GM19452 (cell line): ENCODE results near the gene ORC5.
"Not testable (repeated sequence)": the region's sequence is repeated elsewhere in the genome, so short reads cannot be mapped to it uniquely, and the experiment has no call there.

Experiments used
- ATAC-seq: cut with Tn5 transposase; IDR thresholded peaks from one replicate; pipeline ENCODE4 v1.9.1; 2021; ENCODE audit not compliant: unreplicated experiment

The ORC5 gene

GRCh38 chr7:104207731-104208420 is at the start of gene ORC5:
TSS of gene ORC5 (minus strand) at chr7:104208013. CDS start at chr7:104207904, 109 bp downstream.
- ATAC-seq: peak; percentile 99

DNA sequence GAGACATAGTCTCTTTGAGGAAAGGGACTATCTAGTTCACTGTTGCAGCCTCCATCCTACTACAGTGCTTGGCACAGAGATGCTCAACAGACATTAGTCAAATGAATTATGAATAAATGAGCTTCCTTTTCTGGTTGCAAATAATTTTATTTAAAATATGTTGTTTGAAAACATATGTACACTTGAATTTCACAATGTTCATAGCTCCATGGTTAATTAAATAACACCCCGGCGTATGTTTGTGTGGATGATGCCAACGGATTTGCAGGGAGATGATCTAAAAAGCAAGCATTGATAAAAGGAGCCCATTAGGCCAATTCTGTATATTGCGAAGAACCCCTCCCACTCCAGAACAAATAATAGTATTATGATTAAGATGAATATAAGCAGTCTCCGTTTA is 47.8 kb upstream of the ORC5 start:
- ATAC-seq: no peak

DNA sequence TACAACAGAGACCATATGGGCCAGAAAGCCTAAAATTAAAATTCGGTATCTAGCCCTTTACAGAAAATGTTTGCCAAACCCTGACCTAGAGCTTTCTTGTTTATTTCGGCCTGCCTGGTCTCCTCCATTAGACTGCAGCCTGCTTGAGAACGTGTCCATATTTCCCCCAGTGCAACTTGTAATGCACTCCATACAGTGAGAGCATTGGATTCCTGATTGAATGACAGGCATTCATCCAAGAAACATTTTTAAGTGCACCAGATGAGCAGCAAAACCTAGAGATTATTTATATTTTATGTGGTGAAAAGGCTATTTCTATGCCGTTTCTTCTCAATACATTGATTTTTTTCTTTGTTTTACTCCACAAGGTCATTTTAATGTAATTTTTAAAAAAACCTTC is 47.4 kb upstream of the ORC5 start:
- no peak for ATAC-seq

DNA sequence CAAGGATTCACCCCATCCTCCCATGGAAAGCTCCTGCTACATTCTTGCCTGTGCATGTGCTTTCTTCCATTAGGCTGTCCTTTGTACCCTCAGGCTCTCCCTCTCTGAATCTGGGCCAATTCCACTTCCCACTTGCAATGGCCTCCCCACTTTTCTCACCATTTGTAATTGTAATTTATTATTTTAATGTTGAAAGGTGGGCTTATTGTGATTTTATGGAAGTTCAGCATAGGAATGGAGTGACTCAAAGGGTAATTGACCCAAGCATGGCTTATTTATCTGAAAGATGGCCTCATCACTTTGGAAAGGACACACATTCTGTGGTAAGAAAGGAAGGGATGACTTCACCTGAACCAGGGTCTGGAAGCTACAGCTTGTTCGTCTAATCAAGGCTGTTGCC is 46.9 kb upstream of the ORC5 start:
- ATAC-seq: no peak

DNA sequence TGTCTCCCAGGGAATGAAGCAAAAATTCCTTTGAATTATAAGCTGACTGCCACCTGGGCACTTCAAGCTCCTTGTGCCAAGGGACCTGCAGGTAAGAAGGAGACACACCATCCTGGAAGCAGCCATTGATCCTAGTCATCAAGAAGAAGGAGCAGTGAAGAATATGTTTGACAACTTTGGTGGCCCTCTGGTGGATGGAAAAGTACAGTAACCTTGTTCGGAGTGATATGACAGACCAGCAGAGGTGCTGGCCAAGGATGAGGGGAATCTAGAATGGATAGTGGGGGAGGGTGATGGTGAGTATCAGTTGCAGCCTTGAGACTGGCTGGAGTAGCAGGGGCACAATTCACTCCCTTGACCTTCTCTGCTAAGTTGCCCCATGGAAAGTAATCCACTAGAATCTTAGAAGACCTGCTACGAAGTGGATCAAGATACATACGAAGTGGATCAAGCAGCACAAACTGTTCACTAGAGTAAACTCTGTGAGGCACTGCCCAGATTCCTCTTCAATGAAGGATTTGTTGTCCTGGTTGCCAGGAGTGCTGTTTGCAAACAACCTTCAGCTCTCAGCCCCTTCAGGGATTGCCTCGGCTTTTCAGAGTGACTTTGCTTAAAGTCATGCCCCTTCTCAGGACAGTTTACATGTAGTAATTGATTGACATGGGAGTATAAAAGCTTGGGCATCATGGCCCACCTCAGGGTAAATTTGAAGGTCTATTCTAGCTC is 44.8 kb upstream of the ORC5 start:
- no peak for ATAC-seq

DNA sequence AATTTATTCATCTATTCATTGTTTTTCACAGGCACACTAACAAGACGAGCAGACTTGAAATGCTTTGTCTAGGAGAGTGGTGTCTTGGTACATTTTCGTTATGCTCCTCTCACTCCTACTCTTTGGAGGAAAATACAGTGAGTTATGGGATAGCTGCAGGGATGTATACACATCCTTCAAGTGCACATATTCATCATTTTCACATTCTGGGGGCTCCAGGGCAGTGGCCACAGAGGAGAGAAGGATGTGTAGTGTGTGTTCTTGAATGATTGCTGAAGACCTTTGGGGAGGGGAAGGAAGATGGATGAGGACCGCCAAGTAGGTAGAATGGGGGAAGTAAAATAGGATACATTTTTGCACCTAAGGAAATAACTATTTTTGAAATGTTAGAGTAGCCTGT is 34.8 kb upstream of the ORC5 start:
- no peak for ATAC-seq

- no peak for ATAC-seq
Observed at GRCh38 chr7:104241538-104242209, 33.9 kb upstream of the ORC5 start.

GRCh38 chr7:104241135-104241534 is 33.3 kb upstream of the ORC5 start:
- no peak for ATAC-seq

DNA sequence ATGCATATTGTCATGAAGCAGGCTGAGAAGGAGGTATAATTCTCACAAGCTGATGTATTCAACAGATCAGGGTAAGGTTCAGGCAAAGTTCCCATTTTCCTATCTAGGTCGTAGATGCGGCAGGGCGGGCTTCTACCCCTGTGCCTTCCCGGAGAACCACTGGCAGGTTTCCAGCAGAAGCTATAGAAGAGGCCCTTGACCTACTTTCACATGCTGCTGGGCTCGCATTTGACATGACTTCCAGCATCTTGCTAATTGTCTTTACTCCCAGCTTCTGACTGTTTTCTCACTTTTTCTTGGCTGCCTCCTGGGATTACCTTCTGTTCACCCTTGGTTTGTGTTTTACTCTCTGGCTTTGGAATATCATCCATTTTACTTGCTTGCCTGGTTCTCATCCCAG is 32.6 kb upstream of the ORC5 start:
- ATAC-seq: no peak

DNA sequence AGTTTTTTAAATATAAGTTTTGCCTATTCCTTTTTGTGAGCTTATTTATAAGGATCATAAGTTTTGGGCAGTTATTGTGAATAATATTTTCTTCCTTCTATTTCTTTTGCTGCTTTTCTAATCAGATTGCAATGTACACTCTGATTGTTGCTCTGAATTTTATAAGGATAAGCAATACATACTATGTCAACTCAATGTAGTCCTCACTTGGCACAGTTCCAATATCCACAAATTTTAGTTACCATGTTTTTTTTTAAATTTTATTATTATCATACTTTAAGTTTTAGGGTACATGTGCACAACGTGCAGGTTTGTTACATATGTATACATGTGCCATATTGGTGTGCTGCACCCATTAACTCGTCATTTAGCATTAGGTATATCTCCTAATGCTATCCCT is 27.2 kb upstream of the ORC5 start:
- ATAC-seq: not testable (repeated sequence)

DNA sequence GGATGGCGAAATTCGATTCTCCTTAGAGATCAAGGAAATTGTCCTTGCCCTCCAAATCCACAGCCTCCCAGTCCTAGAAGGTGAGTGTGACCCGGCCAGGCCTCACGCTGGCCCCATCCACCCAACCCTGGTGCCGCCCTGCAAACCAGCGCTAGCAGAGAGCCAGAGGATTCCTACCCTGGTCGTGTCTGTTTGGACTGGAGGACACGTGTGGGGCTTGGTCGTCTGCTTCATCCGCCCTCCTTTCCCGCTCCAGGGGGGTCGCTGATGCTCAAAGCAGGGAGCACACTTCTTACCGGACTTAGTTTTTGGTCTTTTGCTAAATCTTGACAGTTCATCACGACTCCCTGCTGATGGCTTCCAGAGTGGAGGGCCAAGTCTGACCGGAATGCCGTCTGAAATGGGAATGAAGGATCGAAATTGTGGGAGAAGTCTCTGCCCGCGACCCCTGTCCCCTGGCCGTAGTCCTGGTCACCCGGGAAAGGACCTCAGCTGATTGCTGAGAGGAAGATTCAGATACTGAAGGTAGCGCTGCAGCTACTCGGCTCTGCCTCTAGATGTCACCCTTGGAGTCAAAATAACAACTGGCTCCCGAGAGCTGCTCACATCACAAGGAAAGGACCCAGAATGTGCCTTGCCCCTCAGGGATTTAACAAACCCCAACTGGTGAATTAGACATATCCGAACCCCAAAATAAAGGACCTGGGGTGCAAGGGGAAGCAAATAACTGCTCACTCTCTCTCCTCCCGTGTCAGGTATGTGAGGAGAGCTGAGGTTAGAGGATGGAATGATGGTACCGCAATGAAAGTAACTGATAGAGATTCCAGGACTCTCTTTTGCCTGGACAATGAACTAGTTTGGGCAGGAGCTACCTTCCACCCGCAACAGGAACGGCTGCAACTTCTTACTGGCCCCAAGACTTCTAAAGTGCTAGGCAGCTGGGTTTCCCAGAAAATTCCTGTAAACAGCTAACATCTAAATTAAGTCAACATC is 23.5 kb upstream of the ORC5 start:
- no peak for ATAC-seq

- no peak for ATAC-seq
Observed at GRCh38 chr7:104230606-104231005, 22.8 kb upstream of the ORC5 start.

DNA sequence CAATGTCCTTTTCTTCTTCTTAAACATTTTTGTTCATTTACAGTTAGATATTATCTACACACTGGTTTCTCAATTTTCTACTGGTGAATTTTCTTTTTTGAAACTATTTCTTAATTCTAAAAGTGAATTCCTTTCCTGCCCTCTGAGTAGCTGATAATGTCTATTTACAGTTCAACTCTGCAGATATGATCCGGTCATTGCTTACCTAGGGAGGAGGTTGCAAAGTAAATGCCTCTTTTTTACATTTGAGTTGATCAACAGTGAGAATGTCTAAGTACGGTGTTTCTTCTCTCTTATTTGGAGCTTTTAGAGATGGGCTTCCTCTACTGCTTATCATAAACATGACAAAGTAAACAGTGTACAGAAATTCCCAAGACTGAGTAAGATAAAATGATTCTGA is 20.6 kb upstream of the ORC5 start:
- no peak for ATAC-seq

DNA sequence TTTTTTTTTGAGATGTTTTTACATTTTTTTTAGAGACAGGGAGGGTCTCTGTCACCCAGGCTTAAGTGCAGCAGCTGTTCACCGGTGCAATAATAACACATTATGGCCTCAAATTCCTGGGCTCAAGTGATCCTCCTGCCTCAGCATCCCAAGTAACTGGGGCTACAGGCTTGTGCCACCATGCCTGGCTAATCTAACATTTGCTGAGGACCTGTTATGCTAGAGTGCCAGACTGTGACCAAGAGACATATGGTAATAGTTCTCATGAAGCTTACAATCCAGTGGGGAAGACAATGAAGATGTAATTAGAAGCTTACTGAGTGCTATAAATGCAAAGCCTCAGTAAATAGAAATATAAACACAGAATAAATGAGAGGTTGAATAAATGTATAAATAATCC is 17.6 kb upstream of the ORC5 start:
- ATAC-seq: no peak

DNA sequence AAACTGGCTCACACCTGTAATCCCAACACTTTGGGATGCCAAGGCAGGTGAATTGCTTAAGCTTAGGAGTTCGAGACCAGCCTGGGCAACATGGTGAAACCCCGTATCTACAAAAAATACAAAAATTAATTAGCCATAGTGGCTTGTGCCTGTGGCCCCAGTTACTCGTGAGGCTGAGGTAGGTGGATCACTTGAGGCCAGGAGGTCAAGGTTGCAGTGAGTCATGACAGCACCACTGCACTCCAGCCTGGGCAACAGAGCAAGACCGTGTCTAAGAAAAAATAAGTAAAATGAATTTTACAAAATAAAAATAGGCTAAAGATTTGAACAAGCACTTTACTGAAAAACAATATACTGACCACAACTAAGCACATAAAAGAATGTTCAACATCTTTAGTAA is 9.8 kb upstream of the ORC5 start:
- ATAC-seq: no peak

DNA sequence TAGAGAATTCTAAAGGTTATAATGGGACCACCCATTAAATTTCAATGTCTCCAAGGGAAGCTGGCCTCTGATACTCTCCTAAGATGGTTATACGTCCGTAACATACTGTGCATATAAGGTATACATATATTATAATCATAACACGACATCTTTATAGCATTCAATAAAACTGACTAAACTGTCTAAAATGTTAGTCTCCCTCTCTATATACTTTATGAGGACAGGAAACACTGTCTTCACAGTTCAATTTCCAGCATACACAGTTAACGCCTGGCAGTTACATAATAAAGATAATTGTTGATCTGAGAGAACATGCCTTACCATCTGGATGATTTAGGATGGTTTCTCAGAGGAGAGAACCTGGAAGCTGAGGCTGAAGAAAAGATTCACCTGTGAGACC is 1.2 kb upstream of the ORC5 start:
- no peak for ATAC-seq

DNA sequence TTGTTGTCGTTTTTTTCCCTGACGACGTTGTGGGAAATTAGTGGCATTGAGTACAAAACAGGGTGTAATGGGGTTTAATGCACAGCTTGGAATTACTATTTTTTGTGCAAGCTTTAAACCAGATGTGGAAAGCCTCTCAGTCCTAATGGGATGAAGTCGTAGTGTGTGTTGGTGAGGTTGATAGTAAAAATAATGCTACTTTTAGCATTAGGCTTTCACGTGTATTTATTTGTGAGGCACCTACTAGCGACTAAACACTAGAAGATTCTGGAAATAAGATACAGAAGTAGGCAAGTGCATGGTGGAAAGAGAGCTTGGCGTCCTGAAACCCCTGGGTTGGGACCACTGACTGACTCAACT is 588 bp upstream of the ORC5 start:
- no peak for ATAC-seq

DNA sequence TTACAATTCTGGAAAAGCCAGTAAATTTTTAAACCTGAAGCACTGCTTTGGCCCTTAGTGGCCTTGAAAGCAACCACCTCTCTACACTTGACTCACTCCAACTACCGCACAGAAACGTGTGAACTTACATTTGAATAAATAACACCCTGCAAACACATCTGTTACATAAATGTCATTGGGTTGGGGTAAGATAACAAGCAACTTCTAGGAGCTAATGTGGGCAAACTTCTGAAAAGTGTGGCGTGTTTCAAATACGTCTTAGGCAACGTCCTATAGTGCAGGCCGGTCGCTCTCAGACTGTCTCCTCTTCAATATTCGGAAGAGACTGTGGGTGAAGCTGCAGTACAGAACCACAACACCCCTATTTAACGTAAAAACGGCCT is 474 bp downstream of the ORC5 start:
- ATAC-seq: peak; percentile 38

GRCh38 chr7:104206841-104207240 is 972 bp downstream of the ORC5 start:
- ATAC-seq: no peak

DNA sequence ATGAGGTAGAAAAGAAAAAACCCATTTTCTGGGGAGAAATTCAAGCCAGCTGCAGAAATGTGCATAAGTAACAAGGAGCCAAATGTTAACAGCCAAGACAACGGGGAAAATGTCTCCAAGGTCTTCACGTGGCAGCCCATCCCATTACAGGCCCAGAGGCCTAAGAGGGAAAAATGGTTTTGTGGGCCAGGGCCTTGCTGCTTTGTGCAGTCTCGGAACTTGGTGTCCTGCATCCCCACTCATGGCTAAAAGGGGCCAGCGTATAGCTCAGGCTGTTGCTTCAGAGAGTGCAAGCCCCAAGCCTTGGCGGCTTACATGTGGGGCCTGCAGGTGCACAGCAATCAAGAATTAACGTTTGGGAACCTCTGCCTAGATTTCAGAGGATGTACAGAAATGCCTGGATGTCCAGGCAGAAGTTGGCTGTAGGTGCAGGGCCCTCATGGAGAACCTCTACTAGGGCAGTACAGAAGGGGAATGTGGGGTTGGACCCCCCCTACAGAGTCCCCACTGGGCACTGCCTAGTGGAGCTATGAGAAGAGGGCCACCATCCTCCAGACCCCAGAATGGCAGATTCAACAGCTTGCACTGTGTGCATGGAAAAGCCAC is 9.0 kb downstream of the ORC5 start:
- no peak for ATAC-seq

GRCh38 chr7:104196161-104196560 is 11.7 kb downstream of the ORC5 start:
- no peak for ATAC-seq
